Measurements from ENCODE around the gene CENPB.

DNA sequence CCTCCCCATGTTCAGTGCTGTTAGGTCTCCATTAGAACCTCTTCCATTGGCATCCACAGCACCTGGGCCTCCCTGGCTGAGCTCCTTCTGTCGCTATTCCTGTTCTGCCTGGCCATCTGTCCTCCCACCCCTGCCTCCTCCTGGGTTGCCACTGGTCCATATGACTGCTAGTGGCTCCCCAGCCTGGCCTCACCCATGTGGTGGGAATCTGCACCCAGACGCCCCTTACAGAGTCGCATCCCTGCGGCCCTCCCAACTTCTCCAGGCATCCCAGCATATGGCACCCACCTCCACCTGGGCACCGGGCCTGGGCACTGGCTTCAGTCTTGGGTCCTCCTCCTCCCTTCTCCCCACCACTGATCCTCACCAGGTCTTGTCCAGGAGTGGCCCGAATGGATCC is 17.3 kb upstream of the CENPB start:
- TF ChIP-seq EZH2 (IDR thresholded peaks at IDR 0.05; ENCODE audit: insufficient read depth, poor library complexity, severe bottlenecking) (no peak), EZH2phosphoT487 (IDR thresholded peaks at IDR 0.05; ENCODE audit: insufficient read depth, low read depth) (no peak)

Data from GM23248 (cell line).